OCI-LY7 (cell line): ENCODE results near the gene SP5.

Experiments
- CTCF ChIP-seq: fragments of 200-600 bp; sonication (generic); conservative IDR thresholded peaks from 2 replicates; pipeline ENCODE4 v1.5.1; 2014; ENCODE audit warnings: mild to moderate bottlenecking, antibody characterized with exemption, low read length, moderate library complexity, mixed read lengths
- EZH2phosphoT487 ChIP-seq: fragments of 200-600 bp; sonication (generic); IDR thresholded peaks from 2 replicates; pipeline ENCODE4 v1.6.1; 2018; ENCODE audit warnings: low read depth, borderline replicate concordance, mild to moderate bottlenecking, mixed run types, antibody characterized with exemption, low read length, moderate library complexity, mixed read lengths

GRCh38 chr2:170739048-170739447 is 23.9 kb downstream of the SP5 start:
- TF ChIP-seq CTCF (no peak), EZH2phosphoT487 (no peak)
